ENCODE data around the gene VPS13C.

VPS13C gene

GRCh38 chr15:62089616-62090015, 29.4 kb upstream of the VPS13C start:
- no peak for TF ChIP-seq CTCF (IDR thresholded peaks at IDR 0.05; ENCODE audit: low read depth, low read length)
- no peak overlapping the region for H3K4me3 ChIP-seq (ENCODE audit: low read depth, low read length)

- no peak overlapping the region for H3K4me3 ChIP-seq (ENCODE audit: low read depth, low read length)
- no peak for TF ChIP-seq CTCF (IDR thresholded peaks at IDR 0.05; ENCODE audit: low read depth, low read length)
Observed at GRCh38 chr15:62088353-62088693, 28.1 kb upstream of the VPS13C start.

- H3K4me3 ChIP-seq (ENCODE audit: low read depth, low read length) = no peak overlapping the region
- TF ChIP-seq CTCF (IDR thresholded peaks at IDR 0.05; ENCODE audit: low read depth, low read length) = no peak
Observed at GRCh38 chr15:62087671-62088352, 27.6 kb upstream of the VPS13C start.

GRCh38 chr15:62085740-62086139, 25.5 kb upstream of the VPS13C start:
- no peak overlapping the region for H3K4me3 ChIP-seq (ENCODE audit: low read depth, low read length)
- no peak for TF ChIP-seq CTCF (IDR thresholded peaks at IDR 0.05; ENCODE audit: low read depth, low read length)

GRCh38 chr15:62083194-62084154, 23.2 kb upstream of the VPS13C start:
- TF ChIP-seq CTCF (IDR thresholded peaks at IDR 0.05; ENCODE audit: low read depth, low read length) = no peak
- no peak overlapping the region for H3K4me3 ChIP-seq (ENCODE audit: low read depth, low read length)

GRCh38 chr15:62079594-62079993, 19.3 kb upstream of the VPS13C start:
- no peak for TF ChIP-seq CTCF (IDR thresholded peaks at IDR 0.05; ENCODE audit: low read depth, low read length)
- H3K4me3 ChIP-seq (ENCODE audit: low read depth, low read length) = no peak overlapping the region

Data from WI38 (cell line).